RWPE1 (cell line): ENCODE results near the gene NIF3L1.
"Not testable (repeated sequence)": the region's sequence is repeated elsewhere in the genome, so short reads cannot be mapped to it uniquely, and the experiment has no call there.

Experiments
- CTCF ChIA-PET: fragments of 350-600 bp; sonication (Branson Sonifier 250); formaldehyde crosslinking; extraction: SDS; loops from one replicate; lab custom pipeline; 2021; lab: Yijun Ruan, JAX
- POLR2A ChIA-PET: fragments of 400-600 bp; formaldehyde crosslinking; extraction: SDS; loops from one replicate; lab custom pipeline; 2020; ENCODE audit warnings: antibody characterized with exemption; ENCODE audit not compliant: low non-redundant PET; lab: Yijun Ruan, JAX
- DNase-seq: peaks from one replicate; pipeline ENCODE4 v3.0.0; 2012; ENCODE audit warnings: low spot score
- H3K27ac ChIP-seq: fragments of 450-650 bp; 2 replicates; pipeline ENCODE4 v1.5.1; 2017
- CTCF ChIP-seq: fragments of 450-650 bp; conservative IDR thresholded peaks from 2 replicates; pipeline ENCODE4 v1.5.1; 2017; ENCODE audit warnings: low read depth, mild to moderate bottlenecking

The NIF3L1 gene

GRCh38 chr2:200871151-200871550 is 18.0 kb upstream of the NIF3L1 start:
- CTCF ChIA-PET, result interaction anchor here (0.6 kb wide), 1 partner anchor 140 kb away, joined by 3 read pairs; no protein-coding TSS in a partner anchor
- no peak for DNase-seq
- POLR2A ChIA-PET, result no interaction called here
- no peak overlapping the region for H3K27ac ChIP-seq
- TF ChIP-seq CTCF, result no peak

GRCh38 chr2:200873560-200873959 is 15.6 kb upstream of the NIF3L1 start:
- H3K27ac ChIP-seq, result no peak overlapping the region
- no peak for TF ChIP-seq CTCF
- ChIA-PET CTCF (no interaction called here), POLR2A (no interaction called here)
- DNase-seq, result no peak

DNA sequence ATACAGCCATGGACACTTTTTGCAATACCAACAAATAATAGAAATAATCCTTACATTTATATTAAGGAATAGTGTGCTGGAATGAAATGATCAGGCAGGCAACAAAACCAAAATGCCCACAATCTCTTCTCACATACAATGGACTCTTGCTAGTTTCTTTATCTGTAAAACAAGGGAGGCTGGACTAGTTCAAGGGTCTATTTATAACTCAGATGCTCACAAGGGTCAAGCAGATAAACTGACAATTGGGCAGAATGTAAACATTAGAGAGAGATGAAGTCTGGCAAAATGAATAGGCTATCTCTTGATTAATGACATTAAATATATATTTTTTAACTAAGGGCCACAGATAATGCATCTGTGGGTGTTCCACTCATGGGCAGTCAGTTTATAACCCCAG is 11.7 kb upstream of the NIF3L1 start:
- TF ChIP-seq CTCF, result no peak
- POLR2A ChIA-PET, result no interaction called here
- CTCF ChIA-PET, result interaction anchor here (0.5 kb wide), 1 partner anchor 76 kb away, joined by 3 read pairs; no protein-coding TSS in a partner anchor
- no peak overlapping the region for H3K27ac ChIP-seq
- DNase-seq, result no peak

DNA sequence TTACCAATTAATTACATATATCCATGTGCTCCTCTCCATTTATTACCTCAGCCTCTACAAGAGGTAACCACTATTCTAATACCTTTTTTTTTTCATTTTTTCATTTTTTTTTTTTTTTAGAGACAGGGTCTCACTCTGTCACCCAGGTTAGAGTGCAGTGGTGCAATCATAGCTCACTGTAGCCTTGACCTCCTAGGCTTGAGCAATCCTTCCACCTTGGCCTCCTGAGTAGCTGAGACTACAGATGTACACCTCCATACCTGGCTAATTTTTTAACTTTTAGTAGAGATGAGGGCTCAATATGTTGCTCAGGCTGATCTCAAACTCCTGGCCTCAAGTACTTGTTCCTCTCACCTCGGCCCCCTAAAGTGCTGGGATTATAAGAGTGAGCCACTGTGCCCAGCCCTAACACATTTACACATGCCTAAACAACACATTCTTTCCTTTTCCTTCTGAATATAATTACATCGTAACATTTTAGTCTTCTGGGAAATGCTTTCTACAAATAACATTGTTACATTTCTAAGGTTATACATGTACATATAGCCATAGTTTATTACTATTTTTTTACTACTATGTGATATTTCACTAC is 10.8 kb upstream of the NIF3L1 start:
- no peak overlapping the region for H3K27ac ChIP-seq
- ChIA-PET POLR2A (interaction anchor here (0.6 to 0.7 kb wide), 2 partner anchors 9 to 14 kb away, joined by 3 to 4 read pairs; partner anchors contain the start of gene CLK1), CTCF (interaction anchor here (0.5 kb wide), 1 partner anchor 75 kb away, joined by 3 read pairs; no protein-coding TSS in a partner anchor)
- DNase-seq, result no peak
- no peak for TF ChIP-seq CTCF

- POLR2A ChIA-PET, CTCF ChIA-PET: not testable (repeated sequence)
Observed at GRCh38 chr2:200881715-200882249, 7.4 kb upstream of the NIF3L1 start.

DNA sequence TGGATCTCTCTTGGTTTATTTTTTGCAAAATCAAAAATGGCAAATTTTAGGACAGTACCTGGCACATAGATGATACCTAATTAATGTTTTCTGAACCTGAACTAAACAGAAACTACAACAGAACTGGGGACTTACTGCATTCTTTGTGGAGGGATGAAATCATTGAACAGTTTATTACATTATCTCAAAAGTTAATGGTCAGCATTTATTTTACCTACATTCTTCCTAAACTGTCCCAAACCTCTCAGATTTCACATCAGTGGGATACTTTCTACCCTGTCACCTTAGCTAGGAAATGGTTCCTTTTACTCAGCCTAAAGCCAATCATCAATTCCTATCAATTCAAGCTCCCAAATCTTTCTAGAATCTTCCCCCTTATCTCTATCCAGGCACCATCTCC is 10.3 kb downstream of the NIF3L1 start:
- H3K27ac ChIP-seq, result no peak overlapping the region
- DNase-seq, result no peak
- ChIA-PET POLR2A (no interaction called here), CTCF (no interaction called here)
- TF ChIP-seq CTCF, result no peak

More at GRCh38 chr2:200881715-200882249, 7.4 kb upstream of the NIF3L1 start:
- H3K27ac ChIP-seq, DNase-seq: not testable (repeated sequence)

- ChIA-PET CTCF (interaction anchor here (0.5 to 1.2 kb wide), 11 partner anchors 9 to 331 kb away, joined by 3 to 6 read pairs (median 3); no protein-coding TSS in a partner anchor), POLR2A (no interaction called here)
- DNase-seq, result peak; percentile 92
- H3K27ac ChIP-seq, result no peak overlapping the region
- TF ChIP-seq CTCF, result peak; percentile 86
Observed at GRCh38 chr2:200901459-200902072, 12.4 kb downstream of the NIF3L1 start.
